Subcutaneous abdominal adipose tissue (tissue), 5 donors: ENCODE results near the gene IQCK.

ENCODE experiments used
- H3K27ac ChIP-seq: one replicate; pipeline ENCODE4 v1.7.0; 2013; ENCODE audit warnings: low read depth, mild to moderate bottlenecking, inconsistent platforms, low read length, moderate library complexity
- H3K27me3 ChIP-seq, 5 donors: one replicate each; pipeline ENCODE4 v1.7.0; 2013; ENCODE audit warnings: low read length in 5 of 5, inconsistent platforms in 1 of 5; ENCODE audit not compliant: control insufficient read depth in 5 of 5, insufficient read depth in 4 of 5
- H3K36me3 ChIP-seq, 5 donors: one replicate each; pipeline ENCODE4 v1.7.0; 2013; ENCODE audit warnings: low read length in 5 of 5; ENCODE audit not compliant: control insufficient read depth in 5 of 5, insufficient read depth in 5 of 5
- H3K4me1 ChIP-seq, 5 donors: one replicate each; pipeline ENCODE4 v1.7.0; 2013; ENCODE audit warnings: low read length in 5 of 5, mild to moderate bottlenecking in 3 of 5, moderate library complexity in 1 of 5; ENCODE audit not compliant: control insufficient read depth in 5 of 5, insufficient read depth in 5 of 5
- H3K4me3 ChIP-seq, 5 donors: one replicate each; pipeline ENCODE4 v1.7.0; 2013; ENCODE audit warnings: low read length in 5 of 5, low read depth in 1 of 5
- H3K9ac ChIP-seq, 5 donors: one replicate each; pipeline ENCODE4 v1.7.0; 2013; ENCODE audit warnings: low read length in 5 of 5, mild to moderate bottlenecking in 4 of 5, moderate library complexity in 3 of 5
- H3K9me3 ChIP-seq, 5 donors: one replicate each; pipeline ENCODE4 v1.7.0; 2013; ENCODE audit warnings: low read length in 5 of 5; ENCODE audit not compliant: control insufficient read depth in 5 of 5
- donor health status: healthy.
- donor health status: healthy.
- donor health status: healthy.
- donor health status: healthy.
- donor health status: healthy.

The IQCK gene

DNA sequence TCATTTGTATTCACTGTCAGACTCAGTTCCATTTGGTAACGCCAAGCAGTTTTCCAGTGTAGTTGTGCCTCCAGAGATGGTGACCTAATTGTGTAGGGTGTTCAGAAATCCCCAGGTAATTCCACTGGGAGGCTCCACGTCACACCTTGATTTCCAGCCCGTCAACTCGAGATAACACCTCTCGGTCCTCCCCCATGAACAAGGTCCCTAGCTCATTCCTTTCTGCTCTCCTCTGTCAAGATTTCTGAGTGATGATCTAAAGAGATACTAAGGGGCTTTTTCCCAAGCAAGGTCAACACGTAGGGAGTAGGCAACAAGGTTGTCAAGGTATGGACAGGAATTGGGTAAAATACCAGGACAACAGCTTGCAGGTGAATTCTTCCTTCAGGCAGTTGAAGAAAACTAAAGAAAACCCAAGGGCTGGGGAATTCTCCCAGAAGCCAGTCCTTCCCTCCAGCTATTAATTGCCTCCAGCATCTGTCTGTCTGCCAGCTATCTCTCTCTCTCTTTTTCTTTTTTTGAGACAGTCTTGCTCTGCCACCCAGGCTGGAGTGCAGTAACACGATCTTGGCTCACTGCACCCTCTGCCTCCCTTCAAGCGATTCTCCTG, 135.2 kb downstream of the IQCK start:
- H3K27me3 ChIP-seq = peaks cover 0 to 3% (median 0%) of the 10 kb centered on the region in 5 donors
- H3K9ac ChIP-seq = no peak overlapping the region
- no peak overlapping the region for H3K27ac ChIP-seq
- H3K4me1 ChIP-seq = peaks cover 0 to 5% (median 0%) of the 10 kb centered on the region in 5 donors
- peaks cover 0 to 16% (median 14%) of the 10 kb centered on the region in 5 donors for H3K36me3 ChIP-seq
- no peaks in the 10 kb centered on the region for H3K9me3 ChIP-seq
- H3K4me3 ChIP-seq = no peak overlapping the region

DNA sequence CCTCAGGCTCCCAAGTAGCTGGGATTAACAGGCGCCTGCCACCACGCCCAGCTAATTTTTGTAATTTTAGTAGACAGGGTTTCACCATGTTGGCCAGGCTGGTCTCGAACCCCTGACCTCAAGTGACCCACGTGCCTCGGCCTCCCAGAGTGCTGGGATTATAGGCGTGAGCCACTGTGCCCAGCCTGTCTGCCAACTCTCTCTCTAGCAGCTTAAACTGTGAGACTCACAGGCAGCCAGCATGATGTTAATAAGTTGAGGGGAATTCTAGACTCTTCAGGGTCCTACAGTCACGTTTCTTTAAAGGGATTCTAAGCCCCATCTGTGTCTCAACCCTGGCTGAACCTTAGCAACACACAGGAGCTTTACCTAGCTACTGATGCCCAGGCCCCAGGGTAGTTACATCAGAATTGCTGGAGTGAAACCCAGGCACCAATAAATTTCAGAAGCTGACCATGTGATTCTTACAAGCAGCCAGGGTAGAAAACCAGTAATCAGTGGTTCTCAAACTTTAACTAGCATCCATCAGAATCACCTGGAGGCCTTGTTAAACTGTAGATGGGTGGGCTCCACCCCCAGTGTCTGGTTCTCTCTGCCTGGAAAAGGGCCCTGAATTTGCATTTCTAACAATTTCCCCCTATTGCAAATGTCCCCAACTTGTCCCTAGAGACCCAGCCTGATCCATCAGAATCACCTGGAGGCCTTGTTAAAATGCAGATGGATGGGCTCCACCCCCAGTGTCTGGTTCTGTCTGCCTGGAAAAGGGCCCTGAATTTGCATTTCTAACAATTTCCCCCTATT, 135.9 kb downstream of the IQCK start:
- Histone ChIP-seq H3K27ac (no peak overlapping the region), H3K27me3 (peaks cover 0 to 4% (median 0%) of the 10 kb centered on the region in 5 donors), H3K36me3 (peaks cover 0 to 22% (median 19%) of the 10 kb centered on the region in 5 donors), H3K9me3 (no peaks in the 10 kb centered on the region), H3K4me1 (peaks cover 0 to 5% (median 0%) of the 10 kb centered on the region in 5 donors), H3K4me3 (no peak overlapping the region), H3K9ac (no peak overlapping the region)

DNA sequence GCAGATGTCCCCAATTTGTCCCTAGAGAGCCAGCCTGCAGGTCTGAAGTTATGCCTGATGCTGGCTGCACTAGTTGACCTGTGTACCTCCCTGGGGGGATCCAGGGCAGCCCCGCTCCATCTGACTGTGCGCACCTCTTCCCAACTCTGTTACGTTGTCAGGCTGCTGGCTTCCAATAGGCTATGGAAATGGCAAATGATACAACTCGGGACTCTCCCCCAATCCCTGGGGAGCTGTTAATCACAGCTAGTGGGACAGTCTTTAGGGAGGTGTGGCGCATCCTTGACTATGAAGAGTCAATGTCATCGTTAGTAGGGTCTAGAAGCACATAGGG, 136.4 kb downstream of the IQCK start:
- H3K9me3 ChIP-seq = no peaks in the 10 kb centered on the region
- H3K4me1 ChIP-seq = peaks cover 0 to 5% (median 0%) of the 10 kb centered on the region in 5 donors
- no peak overlapping the region for H3K9ac ChIP-seq
- H3K36me3 ChIP-seq = peaks cover 0 to 28% (median 25%) of the 10 kb centered on the region in 5 donors
- peaks cover 0 to 4% (median 0%) of the 10 kb centered on the region in 5 donors for H3K27me3 ChIP-seq
- no peak overlapping the region for H3K27ac ChIP-seq
- H3K4me3 ChIP-seq = no peak overlapping the region

- no peak overlapping the region for H3K4me3 ChIP-seq
- H3K36me3 ChIP-seq = peaks cover 0 to 40% (median 37%) of the 10 kb centered on the region in 5 donors
- no peak overlapping the region for H3K9ac ChIP-seq
- peaks cover 0 to 5% (median 0%) of the 10 kb centered on the region in 5 donors for H3K4me1 ChIP-seq
- no peak overlapping the region for H3K27ac ChIP-seq
- H3K27me3 ChIP-seq = peaks cover 0 to 4% (median 0%) of the 10 kb centered on the region in 5 donors
- no peaks in the 10 kb centered on the region for H3K9me3 ChIP-seq
Measured at GRCh38 chr16:19856120-19856519, 138.0 kb downstream of the IQCK start.

DNA sequence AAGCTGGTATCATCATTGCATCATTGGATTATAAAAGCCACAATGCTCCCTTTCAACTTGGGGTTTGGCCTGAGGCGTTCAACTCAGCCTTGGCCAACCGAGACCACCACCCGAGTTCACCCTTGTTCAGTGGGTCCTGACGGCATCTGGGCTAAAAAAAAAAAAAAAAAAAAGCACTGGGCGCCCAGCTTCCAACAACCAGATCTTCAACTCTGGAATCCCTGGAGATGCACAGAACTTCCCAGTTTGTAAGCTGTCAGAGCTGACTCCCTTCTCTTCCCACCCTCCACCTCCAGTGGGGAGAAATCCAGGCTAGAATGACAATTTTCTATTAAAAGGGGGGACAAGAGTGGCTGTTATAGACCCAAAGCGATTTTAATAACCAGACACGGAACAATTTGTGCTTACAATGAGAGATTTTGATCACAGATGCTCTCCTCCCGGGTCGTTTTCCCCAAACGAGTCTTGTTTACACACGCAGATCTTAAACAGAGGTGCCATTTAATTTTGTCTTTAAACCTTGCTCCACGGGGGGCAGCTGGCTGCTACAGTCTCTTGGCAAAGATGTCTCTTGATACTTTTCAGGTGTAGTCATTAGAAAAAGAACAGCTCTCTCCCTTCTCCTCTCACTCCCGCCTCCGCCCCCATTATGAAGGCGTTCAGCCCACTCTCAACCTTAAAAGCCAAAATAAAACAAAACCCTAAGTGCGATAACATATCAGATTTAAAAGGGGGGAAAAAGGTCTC, 139.7 kb downstream of the IQCK start:
- peaks cover 0 to 4% (median 0%) of the 10 kb centered on the region in 5 donors for H3K27me3 ChIP-seq
- H3K4me1 ChIP-seq = no peaks in the 10 kb centered on the region
- H3K9ac ChIP-seq = no peak overlapping the region
- no peak overlapping the region for H3K27ac ChIP-seq
- no peak overlapping the region for H3K4me3 ChIP-seq
- peaks cover 0 to 48% (median 44%) of the 10 kb centered on the region in 5 donors for H3K36me3 ChIP-seq
- no peaks in the 10 kb centered on the region for H3K9me3 ChIP-seq

GRCh38 chr16:19858340-19859018, 140.4 kb downstream of the IQCK start:
- Histone ChIP-seq H3K4me3 (no peak overlapping the region), H3K27ac (no peak overlapping the region), H3K9ac (no peak overlapping the region), H3K9me3 (no peaks in the 10 kb centered on the region), H3K4me1 (no peaks in the 10 kb centered on the region), H3K36me3 (peaks cover 0 to 48% (median 44%) of the 10 kb centered on the region in 5 donors), H3K27me3 (peaks cover 0 to 4% (median 0%) of the 10 kb centered on the region in 5 donors)

DNA sequence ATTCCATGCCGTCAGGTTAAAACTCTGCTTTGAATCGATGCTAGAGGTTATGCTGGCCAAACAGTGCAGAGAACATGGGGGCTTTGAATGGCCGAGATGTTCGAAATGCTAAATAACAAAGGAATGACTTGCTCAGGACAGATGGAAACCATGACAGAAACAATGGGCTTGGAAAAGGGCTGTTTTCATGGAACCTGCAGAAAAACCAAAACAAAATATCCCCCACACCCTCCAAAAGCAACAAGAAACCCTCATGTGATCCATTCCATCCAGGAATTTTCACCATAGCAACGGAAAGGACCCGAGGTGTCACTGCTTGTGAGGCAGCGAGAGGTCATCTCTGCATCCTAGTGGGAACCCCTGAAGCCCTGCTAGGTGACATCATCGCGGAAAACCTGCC, 141.1 kb downstream of the IQCK start:
- H3K9me3 ChIP-seq = no peaks in the 10 kb centered on the region
- no peak overlapping the region for H3K9ac ChIP-seq
- peaks cover 0 to 4% (median 0%) of the 10 kb centered on the region in 5 donors for H3K27me3 ChIP-seq
- H3K27ac ChIP-seq = no peak overlapping the region
- H3K4me3 ChIP-seq = no peak overlapping the region
- H3K36me3 ChIP-seq = peaks cover 0 to 51% (median 44%) of the 10 kb centered on the region in 5 donors
- no peaks in the 10 kb centered on the region for H3K4me1 ChIP-seq

GRCh38 chr16:19859603-19860002, 141.5 kb downstream of the IQCK start:
- Histone ChIP-seq H3K9me3 (no peaks in the 10 kb centered on the region), H3K27me3 (peaks cover 0 to 4% (median 0%) of the 10 kb centered on the region in 5 donors), H3K4me1 (peaks cover 0 to 3% (median 0%) of the 10 kb centered on the region in 5 donors), H3K4me3 (no peak overlapping the region), H3K36me3 (peaks cover 0 to 52% (median 47%) of the 10 kb centered on the region in 5 donors), H3K27ac (no peak overlapping the region), H3K9ac (no peak overlapping the region)

- no peaks in the 10 kb centered on the region for H3K9me3 ChIP-seq
- peaks cover 0 to 54% (median 50%) of the 10 kb centered on the region in 5 donors for H3K36me3 ChIP-seq
- H3K27ac ChIP-seq = no peak overlapping the region
- H3K27me3 ChIP-seq = peaks cover 0 to 4% (median 0%) of the 10 kb centered on the region in 5 donors
- no peak overlapping the region for H3K4me3 ChIP-seq
- H3K9ac ChIP-seq = no peak overlapping the region
- peaks cover 0 to 9% (median 2%) of the 10 kb centered on the region in 5 donors for H3K4me1 ChIP-seq
Measured at GRCh38 chr16:19860166-19861041, 142.3 kb downstream of the IQCK start.
